Stimulated activated CD8-positive, alpha-beta memory T cell treated with anti-CD3 and anti-CD28 coated beads, Interleukin-15, amount 100 ng/mL, for 4 hours (primary cell): Measurements from ENCODE around the gene TANC1.

Experiments
- DNase-seq, 2 donors: peaks; one replicate each; pipeline ENCODE4 v3.0.0-alpha.2; 2020; ENCODE audit warnings: low read depth in 2 of 2

The TANC1 gene

GRCh38 chr2:158962074-158962473 lies 6.4 kb upstream of the TANC1 start:
- no peak for DNase-seq

GRCh38 chr2:158963071-158963470 lies 5.4 kb upstream of the TANC1 start:
- DNase-seq: no peak

GRCh38 chr2:158965107-158965506 lies 3.3 kb upstream of the TANC1 start:
- DNase-seq: no peak

- DNase-seq: no peak
These were observed 2.8 kb upstream of the TANC1 start for GRCh38 chr2:158965641-158966040.

GRCh38 chr2:158966312-158966711 lies 2.1 kb upstream of the TANC1 start:
- DNase-seq: no peak

GRCh38 chr2:158967114-158967730 lies 1.2 kb upstream of the TANC1 start:
- no peak for DNase-seq

GRCh38 chr2:158967731-158968395 lies 577 bp upstream of the TANC1 start:
- DNase-seq: no peak

- no peak for DNase-seq
These were observed 798 bp downstream of the TANC1 start for GRCh38 chr2:158969162-158969714.

GRCh38 chr2:158969715-158970240 lies 1.3 kb downstream of the TANC1 start:
- DNase-seq: no peak

GRCh38 chr2:158970241-158970751 lies 1.9 kb downstream of the TANC1 start:
- DNase-seq: no peak

- no peak for DNase-seq
These were observed 4.9 kb downstream of the TANC1 start for GRCh38 chr2:158973116-158973956.

GRCh38 chr2:158975271-158975921 lies 7.0 kb downstream of the TANC1 start:
- DNase-seq: no peak

- no peak for DNase-seq
These were observed 11.3 kb downstream of the TANC1 start for GRCh38 chr2:158979772-158980171.

GRCh38 chr2:158984604-158985135 lies 16.2 kb downstream of the TANC1 start:
- no peak for DNase-seq

- DNase-seq: no peak
These were observed 20.1 kb downstream of the TANC1 start for GRCh38 chr2:158988501-158988900.

- no peak for DNase-seq
These were observed 20.7 kb downstream of the TANC1 start for GRCh38 chr2:158989165-158989564.

GRCh38 chr2:158990397-158991214 lies 22.2 kb downstream of the TANC1 start:
- DNase-seq: no peak

GRCh38 chr2:158993030-158993429 lies 24.6 kb downstream of the TANC1 start:
- no peak for DNase-seq

- DNase-seq: no peak
These were observed 25.5 kb downstream of the TANC1 start for GRCh38 chr2:158993721-158994587.
